Measurements from ENCODE around the gene TMEM63A. TPM values are rescaled to one million over a fixed set of nuclear protein-coding genes. Genes with fewer than 3 reads are reported as not detected.
"Not testable (repeated sequence)": the region's sequence is repeated elsewhere in the genome, so short reads cannot be mapped to it uniquely, and the experiment has no call there.

Gene TMEM63A
- total RNA-seq, 2 experiments from 2014 or later: 52.2 to 59.1 TPM

DNA sequence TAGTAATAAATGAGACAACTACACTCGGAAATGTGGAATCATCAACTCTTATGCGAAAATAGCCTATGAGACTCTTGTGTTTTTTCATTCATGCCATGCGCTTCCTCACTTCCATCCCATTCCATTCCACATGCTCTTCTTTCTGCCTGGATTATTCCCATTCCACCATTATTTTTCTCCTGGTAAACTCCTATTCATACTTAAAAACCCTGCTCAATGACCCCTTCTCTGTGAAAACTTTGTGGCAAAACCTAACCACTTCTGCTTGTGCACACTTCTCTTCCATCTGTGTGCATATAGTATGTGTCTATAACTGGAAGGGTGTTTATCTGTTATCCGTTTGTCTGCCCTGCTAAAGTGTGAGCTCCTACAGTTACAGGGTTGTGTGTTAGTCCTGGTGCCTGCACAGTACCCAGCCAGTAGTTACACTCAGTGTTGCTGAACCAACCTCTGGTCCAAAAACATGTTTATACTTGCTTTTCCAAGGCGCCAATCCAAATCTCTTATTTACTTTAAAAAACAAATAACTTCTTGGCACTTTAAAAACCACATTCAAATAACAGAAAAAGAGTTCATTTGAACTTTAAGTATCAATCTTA, 61.6 kb downstream of the TMEM63A start:
- no peak for DNase-seq
- Mint-ChIP-seq H3K36me3 (no peaks in the 10 kb centered on the region), H3K27me3 (no peaks in the 10 kb centered on the region), H3K4me3 (no peak overlapping the region), H3K27ac (no peak overlapping the region), H3K4me1 (ENCODE audit: low read depth) (no peaks in the 10 kb centered on the region), H3K9me3 (no peaks in the 10 kb centered on the region)
- CTCF ChIA-PET: no interaction called here
- POLR2A ChIA-PET: no interaction called here
- intact Hi-C loops (cut with micrococcal nuclease): no loop called here

DNA sequence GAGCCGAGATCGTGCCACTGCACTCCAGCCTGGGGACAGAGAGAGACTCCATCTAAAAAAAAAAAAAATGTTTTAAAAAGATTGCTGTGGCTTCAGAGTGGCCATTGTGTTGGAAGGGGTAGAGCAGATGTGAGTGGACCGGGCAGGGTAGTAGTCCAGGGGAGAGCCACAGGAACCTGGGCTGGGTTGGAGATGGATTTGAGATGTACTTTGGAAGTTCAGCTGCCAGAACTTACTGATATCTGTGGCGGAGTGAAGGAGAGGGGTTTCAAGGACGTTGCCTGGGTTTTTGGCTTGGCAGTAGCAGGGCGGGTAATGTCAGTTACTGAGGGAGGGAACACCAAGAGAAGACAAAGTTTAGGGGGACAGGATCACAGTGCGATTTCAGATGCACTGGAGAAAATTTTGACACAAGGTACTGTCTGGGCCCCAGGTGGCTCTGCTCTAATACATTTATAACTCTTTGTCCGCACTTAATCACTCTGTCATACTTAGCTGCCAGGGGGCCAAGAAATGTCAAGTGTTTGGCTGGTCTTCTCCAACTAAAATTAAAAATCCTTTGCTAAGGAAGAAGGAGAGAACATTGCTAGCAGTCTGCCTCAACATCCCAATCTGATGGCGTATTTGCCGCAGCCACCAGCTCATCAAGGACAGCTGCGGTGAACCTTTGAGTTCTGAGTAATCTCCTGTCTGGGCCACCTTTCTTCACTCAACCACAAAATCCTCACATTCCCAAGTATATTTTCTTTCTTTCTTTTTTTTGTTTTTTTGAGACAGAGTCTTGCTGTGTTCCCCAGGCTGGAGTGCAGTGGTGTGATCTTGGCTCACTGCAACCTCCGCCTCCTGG, 62.6 kb downstream of the TMEM63A start:
- ChIA-PET CTCF (no interaction called here), POLR2A (no interaction called here)
- intact Hi-C loops (cut with micrococcal nuclease): no loop called here
- H3K36me3 Mint-ChIP-seq: no peaks in the 10 kb centered on the region
- no peaks in the 10 kb centered on the region for H3K27me3 Mint-ChIP-seq
- H3K4me1 Mint-ChIP-seq (ENCODE audit: low read depth): no peaks in the 10 kb centered on the region
- H3K9me3 Mint-ChIP-seq: no peaks in the 10 kb centered on the region
- no peak overlapping the region for H3K27ac Mint-ChIP-seq
- DNase-seq: no peak
- H3K4me3 Mint-ChIP-seq: no peak overlapping the region

DNA sequence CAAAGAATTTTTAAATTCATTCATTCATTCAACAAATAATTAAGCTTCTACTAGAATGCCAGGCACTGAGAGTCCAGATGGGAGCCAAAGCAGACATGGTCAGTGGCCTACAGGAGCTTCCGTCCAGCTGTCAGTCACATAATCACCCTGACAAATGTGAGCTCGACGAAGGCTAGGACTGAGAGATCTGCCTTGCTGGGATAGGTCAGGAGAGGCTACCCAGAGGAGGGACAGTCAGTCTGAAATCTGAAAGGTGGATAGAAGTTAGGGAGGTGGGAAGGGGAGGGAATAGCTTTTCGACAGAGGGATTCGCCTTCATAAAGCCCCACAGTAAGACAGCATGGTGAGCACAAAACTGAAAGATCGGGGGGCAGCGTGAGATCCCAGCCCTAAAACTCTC, 64.0 kb downstream of the TMEM63A start:
- intact Hi-C loops (cut with micrococcal nuclease): no loop called here
- no peak for DNase-seq
- no peaks in the 10 kb centered on the region for H3K27me3 Mint-ChIP-seq
- H3K36me3 Mint-ChIP-seq: no peaks in the 10 kb centered on the region
- no peaks in the 10 kb centered on the region for H3K4me1 Mint-ChIP-seq (ENCODE audit: low read depth)
- POLR2A ChIA-PET: no interaction called here
- CTCF ChIA-PET: no interaction called here
- H3K4me3 Mint-ChIP-seq: no peak overlapping the region
- H3K27ac Mint-ChIP-seq: no peak overlapping the region
- H3K9me3 Mint-ChIP-seq: no peaks in the 10 kb centered on the region

DNA sequence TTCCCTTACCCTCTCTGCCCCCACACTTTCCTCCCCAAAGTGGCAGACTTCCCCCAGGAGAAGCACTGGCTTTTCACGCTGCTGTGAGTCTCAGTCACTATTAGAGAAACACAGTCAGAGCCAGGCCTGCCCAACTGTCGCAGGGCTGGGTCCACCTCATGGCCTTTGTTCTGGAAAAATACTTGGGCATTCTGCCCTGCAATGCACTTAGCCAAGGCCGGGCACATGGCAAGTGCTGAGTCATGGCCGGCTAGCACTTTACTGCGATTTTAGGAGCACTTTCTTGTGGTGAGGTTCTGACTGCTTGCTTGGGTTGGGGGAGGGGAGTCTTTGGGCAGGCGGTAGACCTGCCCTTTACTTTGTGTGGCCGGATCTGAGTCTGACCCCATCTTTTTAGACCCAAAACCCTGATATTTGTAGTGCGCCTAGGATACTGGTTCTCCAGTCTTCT, 64.5 kb downstream of the TMEM63A start:
- intact Hi-C loops (cut with micrococcal nuclease): no loop called here
- CTCF ChIA-PET: no interaction called here
- Mint-ChIP-seq H3K27ac (no peak overlapping the region), H3K4me3 (no peak overlapping the region), H3K36me3 (no peaks in the 10 kb centered on the region), H3K4me1 (ENCODE audit: low read depth) (no peaks in the 10 kb centered on the region), H3K9me3 (no peaks in the 10 kb centered on the region), H3K27me3 (no peaks in the 10 kb centered on the region)
- DNase-seq: no peak
- POLR2A ChIA-PET: no interaction called here

DNA sequence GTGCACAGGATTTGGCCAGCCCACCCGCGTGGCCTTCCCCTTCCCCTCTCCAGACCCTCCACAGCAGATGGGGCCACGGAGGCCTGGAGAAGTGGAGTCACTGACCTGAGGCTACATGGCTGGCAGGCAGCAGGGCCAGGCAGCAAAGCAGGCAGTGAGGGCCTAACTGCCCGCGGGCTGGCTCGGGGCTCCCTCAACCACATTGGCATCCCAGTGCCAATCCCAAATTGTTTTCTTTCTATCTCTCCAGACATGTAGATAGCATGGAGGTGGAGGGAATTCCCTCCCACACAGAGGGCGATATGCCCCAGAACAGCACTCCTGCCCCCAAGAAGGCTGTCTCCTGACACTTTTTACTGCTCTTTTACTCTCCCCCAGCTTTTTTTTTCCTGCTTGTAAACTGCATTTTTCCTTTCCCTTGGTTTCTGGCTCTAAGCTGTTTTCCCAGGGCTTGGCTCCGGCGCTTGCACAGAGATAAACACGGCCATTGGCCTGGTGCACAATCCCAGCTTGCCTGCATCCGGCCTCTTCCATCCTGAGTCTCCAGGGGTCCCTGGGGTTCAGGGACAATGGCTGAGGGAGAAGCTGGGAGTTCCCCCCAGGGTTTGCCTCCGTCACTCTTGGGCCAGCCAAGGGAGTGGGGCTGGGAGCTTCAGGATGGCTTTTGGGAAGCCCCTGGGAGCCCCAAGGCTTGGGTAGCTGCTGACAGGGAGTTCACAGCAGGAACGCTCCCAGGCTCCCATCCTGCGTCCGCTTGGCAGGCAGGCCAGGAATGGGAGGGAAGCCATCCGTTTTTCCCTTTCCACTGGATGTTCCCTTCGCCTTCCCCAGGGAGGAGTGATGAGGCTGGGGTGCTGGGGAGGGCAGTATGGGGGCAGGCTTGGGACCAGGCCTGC, 65.3 kb downstream of the TMEM63A start:
- no peaks in the 10 kb centered on the region for H3K9me3 Mint-ChIP-seq
- H3K4me3 Mint-ChIP-seq: no peak overlapping the region
- H3K4me1 Mint-ChIP-seq (ENCODE audit: low read depth): no peaks in the 10 kb centered on the region
- no peak for DNase-seq
- H3K27ac Mint-ChIP-seq: no peak overlapping the region
- intact Hi-C loops (cut with micrococcal nuclease): no loop called here
- H3K27me3 Mint-ChIP-seq: no peaks in the 10 kb centered on the region
- POLR2A ChIA-PET: no interaction called here
- CTCF ChIA-PET: interaction anchor here (0.7 kb wide), 1 partner anchor 266 kb away, joined by 3 read pairs; no protein-coding TSS in a partner anchor
- no peaks in the 10 kb centered on the region for H3K36me3 Mint-ChIP-seq

DNA sequence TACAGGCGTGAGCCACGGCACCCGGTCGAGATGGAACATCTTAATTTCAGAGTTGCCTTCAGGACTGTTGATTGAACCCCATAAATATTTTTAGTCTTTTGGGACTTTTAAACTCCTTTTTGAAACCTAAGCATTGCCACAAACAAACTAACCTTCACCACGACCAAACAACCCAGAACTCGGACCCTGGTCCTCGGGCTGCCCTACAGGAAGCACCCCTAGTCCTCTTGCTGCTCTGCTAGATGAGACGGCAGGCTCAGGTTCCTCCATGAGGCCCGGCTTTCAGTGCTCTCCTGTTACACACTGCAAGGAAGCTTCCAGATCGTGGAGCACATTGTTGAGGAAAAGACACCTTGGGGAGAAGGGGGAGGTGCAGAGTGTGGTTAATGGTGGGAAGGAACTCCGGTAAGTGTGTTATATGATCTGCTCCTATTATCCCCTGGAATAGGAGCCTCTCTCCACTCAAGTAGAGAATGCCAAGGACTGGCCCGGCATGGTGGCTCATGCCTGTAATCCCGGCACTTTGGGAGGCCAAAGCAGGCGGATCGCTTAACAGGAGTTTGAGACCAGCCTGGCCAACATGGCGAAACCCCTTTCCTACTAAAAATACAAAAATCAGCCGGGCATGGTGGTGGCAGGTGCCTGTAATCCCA, 66.5 kb downstream of the TMEM63A start:
- intact Hi-C loops (cut with micrococcal nuclease): no loop called here
- no peaks in the 10 kb centered on the region for H3K9me3 Mint-ChIP-seq
- peaks cover 2% of the 10 kb centered on the region for H3K27me3 Mint-ChIP-seq
- ChIA-PET POLR2A (no interaction called here), CTCF (no interaction called here)
- H3K4me3 Mint-ChIP-seq: no peak overlapping the region
- peaks cover 3% of the 10 kb centered on the region for H3K4me1 Mint-ChIP-seq (ENCODE audit: low read depth)
- no peak overlapping the region for H3K27ac Mint-ChIP-seq
- no peaks in the 10 kb centered on the region for H3K36me3 Mint-ChIP-seq
- DNase-seq: no peak

DNA sequence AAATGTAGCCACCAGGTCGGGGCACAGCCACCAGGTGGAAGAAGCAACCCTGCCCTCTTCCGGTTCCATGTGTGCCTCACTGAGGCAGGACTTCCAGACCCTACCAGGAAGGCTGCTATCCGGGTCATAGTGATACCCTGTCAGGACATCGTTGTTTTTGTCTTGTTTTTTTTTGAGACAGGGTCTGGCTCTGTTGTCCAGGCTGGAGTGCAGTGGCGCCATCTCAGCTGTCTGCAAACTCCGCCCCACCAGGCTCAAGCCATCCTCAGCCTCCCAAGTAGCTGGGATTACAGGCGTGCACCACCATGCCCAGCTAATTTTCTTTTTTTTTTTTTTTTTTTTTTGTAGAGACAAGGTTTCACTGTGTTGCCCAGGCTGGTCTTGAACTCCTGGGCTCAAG, 67.1 kb downstream of the TMEM63A start:
- H3K36me3 Mint-ChIP-seq; H3K27me3 Mint-ChIP-seq; DNase-seq; POLR2A ChIA-PET; intact Hi-C loops (cut with micrococcal nuclease); CTCF ChIA-PET; H3K9me3 Mint-ChIP-seq; H3K4me1 Mint-ChIP-seq (ENCODE audit: low read depth); H3K4me3 Mint-ChIP-seq; H3K27ac Mint-ChIP-seq: not testable (repeated sequence)

DNA sequence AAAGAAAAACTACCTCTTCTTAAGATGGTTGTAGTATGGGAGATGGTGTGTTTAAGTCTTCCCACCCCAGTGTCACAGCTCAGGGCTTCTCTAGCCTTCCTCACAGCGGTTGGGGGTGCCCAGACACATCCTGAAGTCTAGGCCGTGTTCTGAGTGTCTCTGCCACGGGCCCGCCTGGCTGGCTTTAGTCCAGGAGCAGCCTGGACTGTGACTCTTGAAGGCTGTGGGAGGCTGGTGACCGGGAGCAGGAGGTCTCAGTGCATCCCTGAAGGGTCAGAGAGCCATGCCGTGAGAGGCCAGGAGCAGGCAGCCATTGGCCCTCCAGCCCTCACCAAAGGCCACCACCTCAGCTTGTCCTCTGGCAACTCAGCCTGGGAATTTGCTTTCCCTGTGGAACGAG, 67.8 kb downstream of the TMEM63A start:
- no peak overlapping the region for H3K4me3 Mint-ChIP-seq
- ChIA-PET CTCF (interaction anchor here (1.6 kb wide), 1 partner anchor 340 kb away, joined by 4 read pairs; no protein-coding TSS in a partner anchor), POLR2A (no interaction called here)
- DNase-seq: no peak
- H3K36me3 Mint-ChIP-seq: no peaks in the 10 kb centered on the region
- H3K4me1 Mint-ChIP-seq (ENCODE audit: low read depth): peaks cover 11% of the 10 kb centered on the region
- intact Hi-C loops (cut with micrococcal nuclease): no loop called here
- H3K9me3 Mint-ChIP-seq: no peaks in the 10 kb centered on the region
- H3K27me3 Mint-ChIP-seq: peaks cover 2% of the 10 kb centered on the region
- no peak overlapping the region for H3K27ac Mint-ChIP-seq

DNA sequence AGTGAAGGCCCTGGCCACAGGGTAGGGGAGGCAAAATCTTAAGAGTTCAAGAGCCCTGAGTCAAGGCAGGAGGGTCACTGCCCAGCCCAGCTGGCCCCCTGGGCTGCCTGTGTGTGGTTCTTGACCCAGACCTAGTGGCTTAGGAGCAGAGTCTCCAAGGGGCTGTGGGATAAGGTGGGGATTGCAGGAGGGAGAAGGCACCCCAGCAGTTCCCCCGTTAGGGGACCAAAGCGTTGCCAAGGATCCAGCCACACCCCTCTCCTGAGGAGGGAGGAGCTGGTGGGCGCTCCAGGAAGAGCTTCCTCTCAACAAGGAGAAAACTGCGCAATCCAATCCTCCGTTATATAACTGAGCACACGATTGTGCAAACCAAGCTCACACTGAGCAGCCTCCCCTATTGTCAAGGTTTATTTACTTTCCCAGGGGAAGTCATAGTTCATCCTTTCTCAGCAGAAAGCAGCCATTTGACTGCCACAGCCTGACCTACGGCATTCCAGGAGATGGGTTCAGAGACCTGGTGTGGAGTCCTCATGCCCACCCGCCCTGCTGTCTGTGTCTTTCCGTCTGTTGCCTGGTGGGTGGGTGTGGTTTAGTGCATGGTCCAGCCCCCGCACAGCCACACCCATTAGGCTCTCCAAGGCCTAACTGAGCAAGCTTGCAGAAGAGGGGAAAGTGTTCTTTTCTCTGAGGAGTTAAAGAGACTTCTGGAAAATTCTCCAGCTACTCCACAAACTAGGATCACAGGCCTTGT, 68.8 kb downstream of the TMEM63A start:
- Mint-ChIP-seq H3K36me3 (no peaks in the 10 kb centered on the region), H3K4me1 (ENCODE audit: low read depth) (peaks cover 11% of the 10 kb centered on the region), H3K27ac (no peak overlapping the region), H3K27me3 (peaks cover 2% of the 10 kb centered on the region), H3K4me3 (no peak overlapping the region), H3K9me3 (no peaks in the 10 kb centered on the region)
- ChIA-PET CTCF (interaction anchor here (0.5 to 1.6 kb wide), 2 partner anchors 325 to 339 kb away, joined by 3 to 4 read pairs; no protein-coding TSS in a partner anchor), POLR2A (no interaction called here)
- intact Hi-C loops (cut with micrococcal nuclease): no loop called here
- DNase-seq: no peak

DNA sequence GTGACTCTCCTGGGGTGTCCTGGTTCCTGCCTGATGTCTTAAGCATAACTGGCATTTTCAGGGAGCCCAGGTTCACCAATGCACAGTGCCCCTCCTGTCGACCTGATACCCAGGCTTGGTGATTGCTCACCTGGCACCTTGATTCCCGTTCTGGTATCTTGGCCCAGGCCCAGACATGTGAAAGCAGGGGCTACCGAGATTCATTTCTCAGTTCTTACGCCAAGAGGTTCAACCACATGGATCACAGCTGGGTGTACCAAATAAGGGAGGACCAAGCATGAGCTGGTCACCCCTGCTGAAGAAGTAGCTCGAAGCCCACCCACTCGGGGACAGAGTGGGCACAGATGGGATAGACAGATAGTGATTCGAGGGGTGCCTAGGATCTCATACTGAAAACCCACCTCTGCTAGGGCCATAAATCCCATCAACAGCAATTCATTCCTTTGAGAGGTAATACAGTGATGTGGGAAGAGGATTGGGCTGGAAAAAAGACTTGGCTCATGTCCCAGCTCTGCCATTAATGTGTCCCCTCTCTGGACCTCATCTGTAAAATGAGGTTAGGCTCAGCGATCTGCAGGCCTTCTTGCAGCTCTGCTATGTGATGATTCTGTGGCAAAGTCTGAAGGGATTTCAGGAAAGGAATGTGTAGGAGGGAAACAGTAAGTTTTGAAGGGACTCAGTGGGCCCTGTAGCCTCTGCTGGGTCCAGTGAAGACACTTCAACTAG, 69.5 kb downstream of the TMEM63A start:
- CTCF ChIA-PET: interaction anchor here (1.0 to 1.6 kb wide), 2 partner anchors 99 to 338 kb away, joined by 3 to 4 read pairs; no protein-coding TSS in a partner anchor
- no peak overlapping the region for H3K27ac Mint-ChIP-seq
- POLR2A ChIA-PET: no interaction called here
- no peak for DNase-seq
- no peaks in the 10 kb centered on the region for H3K9me3 Mint-ChIP-seq
- H3K4me1 Mint-ChIP-seq (ENCODE audit: low read depth): peaks cover 11% of the 10 kb centered on the region
- H3K36me3 Mint-ChIP-seq: no peaks in the 10 kb centered on the region
- no peak overlapping the region for H3K4me3 Mint-ChIP-seq
- intact Hi-C loops (cut with micrococcal nuclease): no loop called here
- peaks cover 2% of the 10 kb centered on the region for H3K27me3 Mint-ChIP-seq

Measured in activated CD4-positive, alpha-beta memory T cell treated with anti-CD3 and anti-CD28 coated beads for 36 hours (primary cell).